ENCODE results near the gene SLC6A2. TPM values are rescaled to one million over a fixed set of nuclear protein-coding genes. Genes with fewer than 3 reads are reported as not detected.

Gene SLC6A2
- total RNA-seq, 1 donor from 2014 or later = not detected

DNA sequence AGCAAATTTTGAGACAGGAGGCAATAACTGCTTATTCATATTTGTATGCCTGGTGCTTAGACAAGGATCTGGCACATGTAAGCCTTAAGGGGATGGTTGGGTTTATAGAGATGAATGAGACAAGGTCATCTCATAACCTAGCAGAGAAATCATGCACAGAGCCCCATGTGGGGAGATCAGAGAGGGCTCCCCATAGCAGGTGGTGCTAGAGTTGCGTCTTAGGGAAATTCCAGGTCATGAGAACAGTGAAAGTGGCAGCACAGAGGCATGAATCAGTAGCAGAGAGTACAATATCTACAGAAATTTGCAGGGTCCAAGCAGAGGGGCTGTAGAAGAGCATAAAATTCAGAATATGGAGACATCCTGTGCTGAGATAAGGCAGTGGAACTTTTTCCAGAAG, 57.3 kb downstream of the SLC6A2 start:
- Mint-ChIP-seq H3K9me3 (ENCODE audit: unreplicated experiment) (no peaks in the 10 kb centered on the region), H3K4me1 (ENCODE audit: unreplicated experiment) (no peaks in the 10 kb centered on the region), H3K36me3 (ENCODE audit: unreplicated experiment) (no peaks in the 10 kb centered on the region), H3K4me3 (ENCODE audit: unreplicated experiment) (no peak overlapping the region), H3K27me3 (ENCODE audit: unreplicated experiment) (peaks cover 11% of the 10 kb centered on the region), H3K27ac (ENCODE audit: unreplicated experiment) (no peak overlapping the region)
- peak; percentile 27 for DNase-seq (ENCODE audit: extremely low spot score, unreplicated experiment)
- TF ChIP-seq, protein P1, sequence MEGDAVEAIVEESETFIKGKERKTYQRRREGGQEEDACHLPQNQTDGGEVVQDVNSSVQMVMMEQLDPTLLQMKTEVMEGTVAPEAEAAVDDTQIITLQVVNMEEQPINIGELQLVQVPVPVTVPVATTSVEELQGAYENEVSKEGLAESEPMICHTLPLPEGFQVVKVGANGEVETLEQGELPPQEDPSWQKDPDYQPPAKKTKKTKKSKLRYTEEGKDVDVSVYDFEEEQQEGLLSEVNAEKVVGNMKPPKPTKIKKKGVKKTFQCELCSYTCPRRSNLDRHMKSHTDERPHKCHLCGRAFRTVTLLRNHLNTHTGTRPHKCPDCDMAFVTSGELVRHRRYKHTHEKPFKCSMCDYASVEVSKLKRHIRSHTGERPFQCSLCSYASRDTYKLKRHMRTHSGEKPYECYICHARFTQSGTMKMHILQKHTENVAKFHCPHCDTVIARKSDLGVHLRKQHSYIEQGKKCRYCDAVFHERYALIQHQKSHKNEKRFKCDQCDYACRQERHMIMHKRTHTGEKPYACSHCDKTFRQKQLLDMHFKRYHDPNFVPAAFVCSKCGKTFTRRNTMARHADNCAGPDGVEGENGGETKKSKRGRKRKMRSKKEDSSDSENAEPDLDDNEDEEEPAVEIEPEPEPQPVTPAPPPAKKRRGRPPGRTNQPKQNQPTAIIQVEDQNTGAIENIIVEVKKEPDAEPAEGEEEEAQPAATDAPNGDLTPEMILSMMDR (IDR thresholded peaks at IDR 0.05) = no peak

DNA sequence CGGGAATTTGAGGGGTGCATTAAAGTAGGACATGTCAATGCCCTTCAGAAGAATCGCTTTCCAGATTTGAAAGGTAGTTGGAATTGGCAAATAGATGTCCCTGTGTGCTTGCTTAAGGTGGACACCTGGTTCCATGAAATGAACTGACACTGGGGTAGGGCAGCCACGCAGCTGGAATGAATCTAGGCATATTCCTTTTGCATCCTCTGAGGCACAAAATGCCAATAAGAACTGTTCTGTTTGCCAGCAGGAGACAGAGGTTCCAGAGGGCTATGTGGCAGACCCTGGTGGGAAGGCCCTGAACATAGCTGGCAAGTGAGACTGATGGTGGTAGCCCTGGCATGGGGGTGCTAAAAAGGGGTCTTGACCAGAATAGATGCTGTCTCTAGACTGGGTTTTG, 61.5 kb downstream of the SLC6A2 start:
- Mint-ChIP-seq H3K4me1 (ENCODE audit: unreplicated experiment) (no peaks in the 10 kb centered on the region), H3K27me3 (ENCODE audit: unreplicated experiment) (peaks cover 16% of the 10 kb centered on the region), H3K36me3 (ENCODE audit: unreplicated experiment) (no peaks in the 10 kb centered on the region), H3K27ac (ENCODE audit: unreplicated experiment) (no peak overlapping the region), H3K9me3 (ENCODE audit: unreplicated experiment) (no peaks in the 10 kb centered on the region), H3K4me3 (ENCODE audit: unreplicated experiment) (no peak overlapping the region)
- peak; percentile 64 for DNase-seq (ENCODE audit: extremely low spot score, unreplicated experiment)
- TF ChIP-seq, protein P1 (IDR thresholded peaks at IDR 0.05) = no peak

DNA sequence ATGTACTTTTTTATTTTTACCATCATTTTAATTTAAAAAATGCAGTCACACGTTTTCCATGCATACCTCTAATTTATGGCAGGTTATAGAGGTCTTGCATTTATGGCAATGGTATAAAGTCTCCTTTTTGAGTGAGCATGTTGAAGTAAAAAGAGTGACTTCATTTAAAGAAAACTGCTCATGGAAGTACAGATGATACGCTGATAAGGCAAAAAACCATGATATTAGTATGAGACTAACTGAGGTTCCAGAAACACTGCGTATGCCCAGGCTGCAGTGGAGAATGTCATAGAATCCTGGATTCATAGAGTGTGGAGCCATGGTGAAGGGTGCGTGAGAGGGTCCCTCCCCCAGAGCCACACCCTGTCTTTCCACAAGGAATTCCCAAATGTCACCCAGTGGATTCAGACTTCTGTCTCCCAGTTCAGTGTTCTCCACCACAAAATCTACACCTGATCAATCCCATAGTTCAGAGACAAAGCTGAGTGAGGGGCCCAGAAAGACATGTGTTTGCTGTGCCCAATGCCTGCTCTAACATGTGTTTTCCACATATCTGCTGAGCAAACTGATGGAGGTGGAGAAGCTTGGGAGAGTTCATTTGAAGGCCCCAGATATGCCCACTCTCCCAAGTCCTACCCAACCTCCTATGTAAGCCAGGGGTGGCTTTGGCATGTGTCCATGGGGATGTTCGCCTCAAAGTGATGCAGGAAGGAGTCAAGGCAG, 69.4 kb downstream of the SLC6A2 start:
- H3K27me3 Mint-ChIP-seq (ENCODE audit: unreplicated experiment) = peaks cover 18% of the 10 kb centered on the region
- no peaks in the 10 kb centered on the region for H3K9me3 Mint-ChIP-seq (ENCODE audit: unreplicated experiment)
- H3K4me3 Mint-ChIP-seq (ENCODE audit: unreplicated experiment) = no peak overlapping the region
- no peak overlapping the region for H3K27ac Mint-ChIP-seq (ENCODE audit: unreplicated experiment)
- H3K4me1 Mint-ChIP-seq (ENCODE audit: unreplicated experiment) = no peaks in the 10 kb centered on the region
- H3K36me3 Mint-ChIP-seq (ENCODE audit: unreplicated experiment) = no peaks in the 10 kb centered on the region
- TF ChIP-seq, protein P1 (IDR thresholded peaks at IDR 0.05) = no peak
- peak; percentile 48 for DNase-seq (ENCODE audit: extremely low spot score, unreplicated experiment)

DNA sequence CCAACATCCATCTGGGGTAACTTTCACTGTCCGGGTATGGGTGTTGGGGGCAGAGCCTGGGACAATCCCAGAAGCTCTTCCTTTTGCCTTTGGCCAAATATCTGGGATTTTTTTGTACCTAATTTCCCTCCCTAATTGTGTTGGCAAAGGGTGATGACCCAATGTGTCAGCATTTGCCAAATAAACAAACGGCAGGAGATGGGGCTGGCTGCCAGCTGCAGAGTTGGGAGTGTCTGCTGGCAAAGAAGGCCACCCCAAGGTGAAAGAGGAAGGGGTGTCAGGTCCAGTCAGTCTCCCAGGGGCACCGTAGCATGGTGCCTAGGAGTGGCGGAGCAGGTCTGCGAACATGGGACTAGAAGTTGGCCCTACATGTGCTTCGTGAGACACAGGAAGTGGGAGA, 73.0 kb downstream of the SLC6A2 start:
- H3K4me3 Mint-ChIP-seq (ENCODE audit: unreplicated experiment) = no peak overlapping the region
- no peaks in the 10 kb centered on the region for H3K9me3 Mint-ChIP-seq (ENCODE audit: unreplicated experiment)
- TF ChIP-seq, protein P1 (IDR thresholded peaks at IDR 0.05) = no peak
- no peaks in the 10 kb centered on the region for H3K4me1 Mint-ChIP-seq (ENCODE audit: unreplicated experiment)
- H3K27ac Mint-ChIP-seq (ENCODE audit: unreplicated experiment) = no peak overlapping the region
- H3K36me3 Mint-ChIP-seq (ENCODE audit: unreplicated experiment) = no peaks in the 10 kb centered on the region
- DNase-seq (ENCODE audit: extremely low spot score, unreplicated experiment) = peak; percentile 46
- no peaks in the 10 kb centered on the region for H3K27me3 Mint-ChIP-seq (ENCODE audit: unreplicated experiment)

DNA sequence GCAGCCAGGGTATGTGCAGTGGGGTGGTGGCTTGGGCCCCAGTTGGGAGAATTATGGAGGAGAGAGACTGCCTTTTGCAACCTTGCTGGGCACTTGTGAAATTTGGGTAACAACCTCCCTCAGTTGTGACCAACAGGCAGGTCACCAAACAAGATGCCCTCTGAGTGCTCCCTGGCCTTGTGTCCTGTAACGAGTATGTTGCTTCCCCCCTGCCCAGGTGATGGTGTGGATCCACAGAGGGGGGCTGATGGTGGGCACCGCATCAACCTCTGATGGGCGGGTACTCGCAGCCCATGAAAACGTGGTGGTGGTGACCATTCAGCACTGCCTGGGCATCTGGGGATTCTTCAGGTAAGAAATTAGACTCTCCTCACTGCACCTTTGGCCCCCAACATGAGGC, 74.3 kb downstream of the SLC6A2 start:
- Mint-ChIP-seq H3K27me3 (ENCODE audit: unreplicated experiment) (no peaks in the 10 kb centered on the region), H3K27ac (ENCODE audit: unreplicated experiment) (no peak overlapping the region), H3K4me1 (ENCODE audit: unreplicated experiment) (no peaks in the 10 kb centered on the region), H3K9me3 (ENCODE audit: unreplicated experiment) (no peaks in the 10 kb centered on the region), H3K36me3 (ENCODE audit: unreplicated experiment) (no peaks in the 10 kb centered on the region), H3K4me3 (ENCODE audit: unreplicated experiment) (no peak overlapping the region)
- TF ChIP-seq, protein P1 (IDR thresholded peaks at IDR 0.05) = no peak
- peak; percentile 78 for DNase-seq (ENCODE audit: extremely low spot score, unreplicated experiment)
